ENCODE measurements around the gene PFKP. TPM values are rescaled to one million over a fixed set of nuclear protein-coding genes. Genes with fewer than 3 reads are reported as not detected.

PFKP gene
- total RNA-seq, 1 donor from 2014 or later, result 155 TPM

GRCh38 chr10:3090388-3090787, 23.0 kb downstream of the PFKP start:
- intact Hi-C loops (cut with DNase I), result no loop called here
- ATAC-seq (ENCODE audit: poor library complexity) (no peak), DNase-seq (peak; percentile 29)

- intact Hi-C loops (cut with DNase I), result no loop called here
- DNase-seq, result peak; percentile 74
- ATAC-seq (ENCODE audit: poor library complexity), result peak; percentile 79
Measured at GRCh38 chr10:3090914-3091787, 23.8 kb downstream of the PFKP start.

GRCh38 chr10:3091921-3092320, 24.6 kb downstream of the PFKP start:
- ATAC-seq (ENCODE audit: poor library complexity) (no peak), DNase-seq (peak; percentile 14)
- intact Hi-C loops (cut with DNase I), result no loop called here

- DNase-seq (peak; percentile 14), ATAC-seq (ENCODE audit: poor library complexity) (no peak)
- intact Hi-C loops (cut with DNase I), result no loop called here
Measured at GRCh38 chr10:3093996-3094395, 26.6 kb downstream of the PFKP start.

GRCh38 chr10:3094609-3095036, 27.3 kb downstream of the PFKP start:
- DNase-seq, result no peak
- no peak for ATAC-seq (ENCODE audit: poor library complexity)
- intact Hi-C loops (cut with DNase I), result no loop called here

GRCh38 chr10:3095373-3096139, 28.2 kb downstream of the PFKP start:
- peak; percentile 27 for DNase-seq

GRCh38 chr10:3096149-3096548, 28.8 kb downstream of the PFKP start:
- DNase-seq, result peak; percentile 38
- intact Hi-C loops (cut with DNase I), result no loop called here
- ATAC-seq (ENCODE audit: poor library complexity), result no peak

More at GRCh38 chr10:3095373-3096139, 28.2 kb downstream of the PFKP start:
- intact Hi-C loops (cut with DNase I), result no loop called here
- peak; percentile 62 for ATAC-seq (ENCODE audit: poor library complexity)

GRCh38 chr10:3097160-3097559, 29.8 kb downstream of the PFKP start:
- intact Hi-C loops (cut with DNase I), result no loop called here
- ATAC-seq (ENCODE audit: poor library complexity), result no peak
- DNase-seq, result no peak

- no peak for ATAC-seq (ENCODE audit: poor library complexity)
- no peak for DNase-seq
- intact Hi-C loops (cut with DNase I), result no loop called here
Measured at GRCh38 chr10:3098689-3099088, 31.3 kb downstream of the PFKP start.

- ATAC-seq (ENCODE audit: poor library complexity) (no peak), DNase-seq (no peak)
- intact Hi-C loops (cut with DNase I), result loop anchor here (5.0 kb wide), 1 partner anchor 32 kb away; the partner anchor contains the start of gene PFKP
Measured at GRCh38 chr10:3099291-3100092, 32.1 kb downstream of the PFKP start.

GRCh38 chr10:3100093-3100792, 32.9 kb downstream of the PFKP start:
- ATAC-seq (ENCODE audit: poor library complexity) (no peak), DNase-seq (no peak)
- intact Hi-C loops (cut with DNase I), result loop anchor here (5.0 kb wide), 1 partner anchor 33 kb away; the partner anchor contains the start of gene PFKP

GRCh38 chr10:3100856-3101640, 33.7 kb downstream of the PFKP start:
- DNase-seq, result no peak
- intact Hi-C loops (cut with DNase I), result loop anchor here (5.0 kb wide), 1 partner anchor 34 kb away; the partner anchor contains the start of gene PFKP
- no peak for ATAC-seq (ENCODE audit: poor library complexity)

- ATAC-seq (ENCODE audit: poor library complexity), result no peak
- intact Hi-C loops (cut with DNase I), result loop anchor here (5.0 kb wide), 1 partner anchor 36 kb away; the partner anchor contains the start of gene PFKP
- DNase-seq, result no peak
Measured at GRCh38 chr10:3102720-3103427, 35.5 kb downstream of the PFKP start.

GRCh38 chr10:3103646-3104045, 36.3 kb downstream of the PFKP start:
- no peak for DNase-seq
- ATAC-seq (ENCODE audit: poor library complexity), result no peak
- intact Hi-C loops (cut with DNase I), result loop anchor here (5.0 kb wide), 1 partner anchor 36 kb away; the partner anchor contains the start of gene PFKP

GRCh38 chr10:3104251-3104918, 37.0 kb downstream of the PFKP start:
- ATAC-seq (ENCODE audit: poor library complexity) (peak; percentile 65), DNase-seq (peak; percentile 80)
- intact Hi-C loops (cut with DNase I), result loop anchor here (5.0 kb wide), 1 partner anchor 37 kb away; the partner anchor contains the start of gene PFKP

- DNase-seq, result no peak
- intact Hi-C loops (cut with DNase I), result no loop called here
- ATAC-seq (ENCODE audit: poor library complexity), result no peak
Measured at GRCh38 chr10:3105166-3105565, 37.8 kb downstream of the PFKP start.
